Stimulated activated CD4-positive, alpha-beta T cell treated with anti-CD3 and anti-CD28 coated beads, TNF-alpha, amount 100 ng/mL, for 4 hours (primary cell): ENCODE measurements around the gene PCDHA1.
"Not testable (repeated sequence)": the region's sequence is repeated elsewhere in the genome, so short reads cannot be mapped to it uniquely, and the experiment has no call there.

Experiments used
- DNase-seq, 3 experiments: peaks; one replicate each; pipeline ENCODE4 v3.0.0-alpha.2; 2020; ENCODE audit warnings: low read depth in 3 of 3

Gene PCDHA1

DNA sequence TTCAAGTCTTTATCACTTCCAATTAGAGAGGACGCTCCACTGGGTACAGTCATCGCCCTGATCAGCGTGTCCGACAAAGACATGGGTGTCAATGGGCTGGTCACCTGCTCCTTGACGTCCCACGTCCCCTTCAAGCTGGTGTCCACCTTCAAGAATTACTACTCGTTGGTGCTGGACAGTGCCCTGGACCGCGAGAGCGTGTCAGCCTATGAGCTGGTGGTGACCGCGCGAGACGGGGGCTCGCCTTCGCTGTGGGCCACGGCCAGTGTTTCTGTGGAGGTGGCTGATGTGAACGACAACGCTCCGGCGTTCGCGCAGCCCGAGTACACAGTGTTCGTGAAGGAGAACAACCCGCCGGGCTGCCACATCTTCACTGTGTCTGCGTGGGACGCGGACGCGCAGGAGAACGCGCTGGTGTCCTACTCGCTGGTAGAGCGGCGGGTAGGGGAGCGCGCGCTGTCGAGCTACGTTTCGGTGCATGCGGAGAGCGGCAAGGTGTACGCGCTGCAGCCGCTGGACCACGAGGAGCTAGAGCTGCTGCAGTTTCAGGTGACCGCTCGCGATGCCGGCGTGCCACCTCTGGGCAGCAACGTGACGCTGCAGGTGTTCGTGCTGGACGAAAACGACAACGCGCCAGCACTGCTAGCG is 22.4 kb downstream of the PCDHA1 start:
- not testable (repeated sequence) for DNase-seq

DNA sequence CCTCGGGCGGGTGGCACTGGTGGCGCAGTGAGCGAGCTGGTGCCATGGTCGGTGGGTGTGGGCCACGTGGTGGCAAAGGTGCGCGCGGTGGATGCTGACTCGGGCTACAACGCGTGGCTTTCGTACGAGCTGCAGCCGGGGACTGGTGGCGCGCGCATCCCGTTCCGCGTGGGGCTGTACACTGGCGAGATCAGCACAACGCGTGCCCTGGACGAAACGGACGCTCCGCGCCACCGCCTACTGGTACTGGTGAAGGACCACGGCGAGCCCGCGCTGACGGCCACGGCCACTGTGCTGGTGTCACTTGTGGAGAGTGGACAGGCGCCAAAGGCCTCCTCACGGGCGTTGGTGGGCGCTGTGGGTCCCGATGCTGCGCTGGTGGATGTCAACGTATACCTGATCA is 22.9 kb downstream of the PCDHA1 start:
- DNase-seq = no peak

DNA sequence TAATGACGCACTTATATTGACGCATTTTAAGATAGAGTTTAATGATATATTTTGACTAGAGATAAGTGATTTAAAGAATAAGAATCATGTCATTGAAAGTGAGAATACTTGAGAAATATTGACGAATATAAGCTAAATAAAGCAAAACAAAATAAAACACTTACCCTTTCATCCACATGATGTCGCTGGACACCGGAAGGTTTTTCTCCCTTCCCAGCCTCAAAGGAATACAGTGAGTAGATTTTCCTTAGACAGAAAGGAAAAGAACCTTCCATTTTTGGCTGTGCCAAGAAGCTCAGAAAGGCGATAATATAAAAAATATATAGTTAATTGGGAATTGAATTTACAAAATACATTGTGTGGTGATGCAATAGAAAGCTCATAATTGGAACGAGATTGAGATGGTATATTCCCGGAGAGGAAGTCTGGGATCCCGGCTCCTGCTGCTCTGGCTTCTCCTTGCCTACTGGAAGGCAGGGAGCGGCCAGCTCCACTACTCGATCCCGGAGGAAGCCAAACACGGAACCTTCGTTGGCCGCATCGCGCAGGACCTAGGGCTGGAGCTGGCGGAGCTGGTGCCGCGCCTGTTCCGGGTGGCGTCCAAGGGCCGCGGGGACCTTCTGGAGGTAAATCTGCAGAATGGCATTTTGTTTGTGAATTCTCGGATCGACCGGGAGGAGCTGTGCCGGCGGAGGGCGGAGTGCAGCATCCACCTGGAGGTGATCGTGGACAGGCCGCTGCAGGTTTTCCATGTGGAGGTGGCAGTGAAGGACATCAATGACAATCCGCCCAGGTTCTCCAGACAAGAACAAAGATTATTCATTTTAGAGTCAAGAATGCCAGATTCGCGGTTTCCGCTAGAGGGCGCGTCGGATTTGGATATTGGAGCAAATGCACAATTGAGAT is 35.7 kb downstream of the PCDHA1 start, which contains the start of gene PCDHA5:
PCDHA5 (plus strand) TSS at position 239 of the 906 bp plus-strand sequence.
- no peak for DNase-seq

DNA sequence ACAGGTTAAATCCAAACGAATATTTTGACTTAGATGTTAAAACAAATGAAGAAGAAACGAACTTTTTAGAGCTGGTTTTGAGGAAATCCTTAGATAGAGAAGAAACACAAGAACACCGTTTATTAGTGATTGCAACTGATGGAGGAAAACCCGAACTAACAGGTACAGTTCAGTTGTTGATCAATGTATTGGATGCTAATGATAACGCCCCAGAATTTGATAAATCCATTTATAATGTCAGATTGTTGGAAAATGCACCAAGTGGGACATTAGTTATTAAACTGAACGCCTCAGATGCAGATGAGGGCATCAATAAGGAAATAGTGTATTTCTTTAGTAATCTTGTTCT is 36.3 kb downstream of the PCDHA1 start:
- DNase-seq = no peak

DNA sequence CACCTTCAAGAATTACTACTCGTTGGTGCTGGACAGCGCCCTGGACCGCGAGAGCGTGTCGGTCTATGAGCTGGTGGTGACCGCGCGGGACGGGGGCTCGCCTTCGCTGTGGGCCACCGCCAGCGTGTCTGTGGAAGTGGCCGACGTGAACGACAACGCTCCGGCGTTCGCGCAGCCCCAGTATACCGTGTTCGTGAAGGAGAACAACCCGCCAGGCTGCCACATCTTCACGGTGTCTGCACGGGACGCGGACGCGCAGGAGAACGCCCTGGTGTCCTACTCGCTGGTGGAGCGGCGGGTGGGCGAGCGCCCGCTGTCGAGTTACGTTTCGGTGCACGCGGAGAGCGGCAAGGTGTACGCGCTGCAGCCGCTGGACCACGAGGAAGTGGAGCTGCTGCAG is 37.0 kb downstream of the PCDHA1 start:
- DNase-seq = not testable (repeated sequence)

DNA sequence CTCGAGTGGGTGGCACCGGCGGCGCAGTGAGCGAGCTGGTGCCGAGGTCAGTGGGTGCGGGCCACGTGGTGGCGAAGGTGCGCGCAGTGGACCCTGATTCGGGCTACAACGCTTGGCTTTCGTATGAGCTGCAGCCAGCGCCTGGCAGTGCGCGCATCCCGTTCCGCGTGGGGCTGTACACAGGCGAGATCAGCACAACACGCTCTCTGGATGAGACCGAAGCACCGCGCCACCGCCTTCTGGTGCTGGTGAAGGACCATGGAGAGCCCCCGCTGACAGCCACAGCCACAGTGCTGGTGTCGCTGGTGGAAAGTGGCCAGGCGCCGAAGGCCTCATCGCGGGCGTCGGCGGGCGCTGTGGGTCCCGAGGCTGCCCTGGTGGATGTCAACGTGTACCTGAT is 37.5 kb downstream of the PCDHA1 start:
- DNase-seq = no peak

DNA sequence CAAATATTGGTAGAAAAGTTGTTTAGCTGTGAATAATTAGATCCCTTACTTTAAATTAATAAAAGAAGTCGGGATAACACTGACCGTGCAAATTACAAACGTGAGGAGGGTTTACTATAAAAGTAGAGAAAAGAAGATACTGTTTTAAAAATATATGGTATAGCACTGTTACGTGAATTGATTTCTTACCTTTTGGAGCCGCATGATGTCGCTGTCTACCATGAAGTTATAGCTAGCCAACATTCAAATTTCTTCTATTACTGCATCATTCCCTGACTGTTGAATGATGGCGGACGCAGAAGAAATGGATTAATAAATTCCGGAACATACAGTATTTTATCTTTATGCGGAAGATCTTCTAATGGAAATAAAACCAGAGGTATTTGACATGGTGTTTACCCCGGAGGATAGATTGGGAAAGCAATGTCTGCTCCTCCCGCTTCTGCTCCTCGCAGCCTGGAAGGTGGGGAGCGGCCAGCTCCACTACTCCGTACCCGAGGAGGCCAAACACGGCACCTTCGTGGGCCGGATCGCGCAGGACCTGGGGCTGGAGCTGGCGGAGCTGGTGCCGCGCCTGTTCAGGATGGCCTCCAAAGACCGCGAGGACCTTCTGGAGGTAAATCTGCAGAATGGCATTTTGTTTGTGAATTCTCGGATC is 41.9 kb downstream of the PCDHA1 start, which contains the start of gene PCDHA6:
PCDHA6 (plus strand) TSS at position 257 of the 658 bp plus-strand sequence; CDS start at position 389, 132 bp downstream.
- DNase-seq = no peak

DNA sequence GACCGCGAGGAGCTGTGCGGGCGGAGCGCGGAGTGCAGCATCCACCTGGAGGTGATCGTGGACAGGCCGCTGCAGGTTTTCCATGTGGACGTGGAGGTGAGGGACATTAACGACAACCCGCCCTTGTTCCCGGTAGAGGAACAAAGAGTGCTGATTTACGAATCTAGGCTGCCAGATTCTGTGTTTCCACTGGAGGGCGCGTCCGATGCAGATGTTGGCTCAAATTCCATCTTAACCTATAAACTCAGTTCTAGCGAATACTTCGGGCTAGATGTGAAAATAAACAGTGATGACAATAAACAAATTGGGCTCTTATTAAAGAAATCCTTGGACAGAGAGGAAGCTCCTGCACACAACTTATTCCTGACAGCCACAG is 42.4 kb downstream of the PCDHA1 start:
- DNase-seq = no peak

DNA sequence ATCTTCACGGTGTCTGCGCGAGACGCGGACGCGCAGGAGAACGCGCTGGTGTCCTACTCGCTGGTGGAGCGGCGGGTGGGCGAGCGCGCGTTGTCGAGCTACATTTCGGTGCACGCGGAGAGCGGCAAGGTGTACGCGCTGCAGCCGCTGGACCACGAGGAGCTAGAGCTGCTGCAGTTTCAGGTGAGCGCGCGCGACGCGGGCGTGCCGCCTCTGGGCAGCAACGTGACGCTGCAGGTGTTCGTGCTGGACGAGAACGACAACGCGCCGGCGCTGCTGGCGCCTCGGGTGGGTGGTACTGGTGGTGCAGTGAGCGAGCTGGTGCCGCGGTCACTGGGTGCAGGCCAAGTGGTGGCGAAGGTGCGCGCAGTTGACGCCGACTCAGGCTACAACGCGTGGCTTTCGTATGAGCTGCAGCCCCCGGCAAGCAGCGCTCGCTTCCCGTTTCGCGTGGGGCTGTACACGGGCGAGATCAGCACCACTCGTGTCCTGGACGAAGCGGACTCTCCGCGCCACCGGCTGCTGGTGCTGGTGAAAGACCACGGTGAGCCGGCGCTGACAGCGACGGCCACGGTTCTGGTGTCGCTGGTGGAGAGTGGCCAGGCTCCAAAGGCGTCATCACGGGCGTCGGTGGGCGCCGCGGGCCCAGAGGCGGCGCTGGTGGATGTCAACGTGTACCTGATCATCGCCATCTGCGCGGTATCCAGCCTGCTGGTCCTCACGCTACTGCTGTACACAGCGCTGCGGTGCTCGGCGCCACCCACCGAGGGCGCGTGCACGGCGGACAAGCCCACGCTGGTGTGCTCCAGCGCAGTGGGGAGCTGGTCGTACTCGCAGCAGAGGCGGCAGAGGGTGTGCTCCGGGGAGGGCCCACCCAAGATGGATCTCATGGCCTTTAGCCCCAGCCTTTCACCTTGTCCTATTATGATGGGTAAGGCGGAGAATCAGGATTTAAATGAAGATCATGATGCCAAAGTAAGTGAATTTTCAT is 43.9 kb downstream of the PCDHA1 start:
- not testable (repeated sequence) for DNase-seq

DNA sequence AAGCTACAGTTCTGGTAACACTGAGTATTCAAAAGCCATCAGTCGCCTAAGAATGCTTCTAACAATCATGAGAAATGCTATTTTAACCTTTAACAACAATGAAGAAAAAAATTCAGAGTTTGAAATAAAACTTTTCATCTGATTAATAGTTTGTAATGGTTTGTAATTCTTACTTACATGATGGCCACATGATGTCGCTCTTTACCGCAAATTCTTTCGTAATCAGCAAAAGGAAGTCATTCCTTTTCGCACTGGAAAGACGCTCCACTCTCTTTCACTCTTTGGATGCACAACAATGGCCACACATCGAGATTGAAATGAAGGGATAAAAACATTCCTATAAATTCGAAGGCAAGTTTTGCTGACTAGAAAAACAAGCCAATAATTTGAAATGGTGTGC is 48.1 kb downstream of the PCDHA1 start, which contains the start of gene PCDHA7:
PCDHA7 (plus strand) TSS at position 277 of the 400 bp plus-strand sequence; CDS start at position 392, 115 bp downstream.
- no peak for DNase-seq

DNA sequence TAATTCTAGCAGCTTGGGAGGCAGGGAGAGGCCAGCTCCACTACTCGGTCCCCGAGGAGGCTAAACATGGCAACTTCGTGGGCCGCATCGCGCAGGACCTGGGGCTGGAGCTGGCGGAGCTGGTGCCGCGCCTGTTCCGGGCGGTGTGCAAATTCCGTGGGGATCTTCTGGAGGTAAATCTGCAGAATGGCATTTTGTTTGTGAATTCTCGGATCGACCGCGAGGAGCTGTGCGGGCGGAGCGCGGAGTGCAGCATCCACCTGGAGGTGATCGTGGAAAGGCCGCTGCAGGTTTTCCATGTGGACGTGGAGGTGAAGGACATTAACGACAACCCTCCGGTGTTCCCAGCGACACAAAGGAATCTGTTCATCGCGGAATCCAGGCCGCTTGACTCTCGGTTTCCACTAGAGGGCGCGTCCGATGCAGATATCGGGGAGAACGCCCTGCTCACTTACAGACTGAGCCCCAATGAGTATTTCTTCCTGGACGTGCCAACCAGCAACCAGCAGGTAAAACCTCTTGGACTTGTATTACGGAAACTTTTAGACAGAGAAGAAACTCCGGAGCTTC is 48.6 kb downstream of the PCDHA1 start:
- DNase-seq = not testable (repeated sequence)

DNA sequence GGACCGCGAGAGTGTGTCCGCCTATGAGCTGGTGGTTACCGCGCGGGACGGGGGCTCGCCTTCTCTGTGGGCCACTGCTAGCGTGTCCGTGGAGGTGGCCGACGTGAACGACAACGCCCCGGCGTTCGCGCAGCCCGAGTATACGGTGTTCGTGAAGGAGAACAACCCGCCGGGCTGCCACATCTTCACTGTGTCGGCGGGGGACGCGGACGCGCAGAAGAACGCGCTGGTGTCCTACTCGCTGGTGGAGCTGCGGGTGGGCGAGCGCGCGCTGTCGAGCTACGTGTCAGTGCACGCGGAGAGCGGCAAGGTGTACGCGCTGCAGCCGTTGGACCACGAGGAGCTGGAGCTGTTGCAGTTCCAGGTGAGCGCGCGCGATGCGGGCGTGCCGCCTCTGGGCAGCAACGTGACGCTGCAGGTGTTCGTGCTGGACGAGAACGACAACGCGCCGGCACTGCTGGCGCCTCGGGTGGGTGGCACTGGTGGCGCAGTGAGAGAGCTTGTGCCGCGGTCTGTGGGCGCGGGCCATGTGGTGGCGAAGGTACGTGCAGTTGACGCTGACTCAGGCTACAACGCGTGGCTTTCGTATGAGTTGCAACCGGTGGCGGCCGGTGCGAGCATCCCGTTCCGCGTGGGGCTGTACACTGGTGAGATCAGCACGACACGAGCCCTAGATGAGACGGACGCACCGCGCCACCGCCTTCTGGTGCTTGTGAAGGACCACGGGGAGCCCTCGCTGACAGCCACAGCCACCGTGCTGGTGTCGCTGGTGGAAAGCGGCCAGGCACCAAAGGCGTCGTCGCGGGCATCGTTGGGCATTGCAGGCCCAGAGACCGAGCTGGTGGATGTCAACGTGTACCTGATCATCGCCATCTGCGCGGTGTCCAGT is 49.9 kb downstream of the PCDHA1 start:
- DNase-seq = no peak

DNA sequence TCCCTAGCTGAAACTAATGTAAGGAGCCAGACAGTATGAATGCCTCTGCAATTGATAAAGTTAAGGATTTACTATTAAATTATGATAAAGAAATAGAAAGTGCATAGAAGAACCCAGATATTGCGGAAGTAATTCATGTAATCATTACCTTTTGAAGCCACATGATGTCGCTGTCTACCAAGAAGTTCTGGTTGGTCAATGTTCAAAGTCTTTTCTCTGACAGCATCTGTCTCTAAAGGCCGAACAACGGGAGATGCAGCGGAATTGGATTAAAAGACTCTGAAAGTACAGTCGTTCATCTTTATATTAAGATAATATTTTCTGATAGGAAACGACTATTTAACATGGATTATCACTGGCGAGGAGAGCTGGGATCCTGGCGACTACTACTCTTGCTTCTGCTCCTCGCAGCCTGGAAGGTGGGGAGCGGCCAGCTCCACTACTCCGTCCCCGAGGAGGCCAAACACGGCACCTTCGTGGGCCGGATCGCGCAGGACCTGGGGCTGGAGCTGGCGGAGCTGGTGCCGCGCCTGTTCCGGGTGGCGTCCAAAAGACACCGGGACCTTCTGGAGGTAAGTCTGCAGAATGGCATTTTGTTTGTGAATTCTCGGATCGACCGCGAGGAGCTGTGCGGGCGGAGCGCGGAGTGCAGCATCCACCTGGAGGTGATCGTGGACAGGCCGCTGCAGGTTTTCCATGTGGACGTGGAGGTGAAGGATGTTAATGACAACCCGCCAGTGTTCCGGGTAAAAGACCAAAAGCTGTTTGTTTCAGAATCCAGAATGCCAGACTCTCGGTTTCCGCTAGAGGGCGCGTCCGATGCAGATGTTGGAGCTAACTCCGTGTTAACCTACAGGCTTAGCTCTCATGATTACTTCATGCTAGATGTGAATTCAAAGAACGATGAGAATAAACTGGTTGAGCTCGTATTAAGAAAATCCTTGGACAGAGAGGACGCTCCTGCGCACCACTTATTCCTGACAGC is 55.3 kb downstream of the PCDHA1 start, which contains the start of gene PCDHA8:
PCDHA8 (plus strand) TSS at position 210 of the 985 bp plus-strand sequence; CDS start at position 345, 135 bp downstream.
- no peak for DNase-seq

DNA sequence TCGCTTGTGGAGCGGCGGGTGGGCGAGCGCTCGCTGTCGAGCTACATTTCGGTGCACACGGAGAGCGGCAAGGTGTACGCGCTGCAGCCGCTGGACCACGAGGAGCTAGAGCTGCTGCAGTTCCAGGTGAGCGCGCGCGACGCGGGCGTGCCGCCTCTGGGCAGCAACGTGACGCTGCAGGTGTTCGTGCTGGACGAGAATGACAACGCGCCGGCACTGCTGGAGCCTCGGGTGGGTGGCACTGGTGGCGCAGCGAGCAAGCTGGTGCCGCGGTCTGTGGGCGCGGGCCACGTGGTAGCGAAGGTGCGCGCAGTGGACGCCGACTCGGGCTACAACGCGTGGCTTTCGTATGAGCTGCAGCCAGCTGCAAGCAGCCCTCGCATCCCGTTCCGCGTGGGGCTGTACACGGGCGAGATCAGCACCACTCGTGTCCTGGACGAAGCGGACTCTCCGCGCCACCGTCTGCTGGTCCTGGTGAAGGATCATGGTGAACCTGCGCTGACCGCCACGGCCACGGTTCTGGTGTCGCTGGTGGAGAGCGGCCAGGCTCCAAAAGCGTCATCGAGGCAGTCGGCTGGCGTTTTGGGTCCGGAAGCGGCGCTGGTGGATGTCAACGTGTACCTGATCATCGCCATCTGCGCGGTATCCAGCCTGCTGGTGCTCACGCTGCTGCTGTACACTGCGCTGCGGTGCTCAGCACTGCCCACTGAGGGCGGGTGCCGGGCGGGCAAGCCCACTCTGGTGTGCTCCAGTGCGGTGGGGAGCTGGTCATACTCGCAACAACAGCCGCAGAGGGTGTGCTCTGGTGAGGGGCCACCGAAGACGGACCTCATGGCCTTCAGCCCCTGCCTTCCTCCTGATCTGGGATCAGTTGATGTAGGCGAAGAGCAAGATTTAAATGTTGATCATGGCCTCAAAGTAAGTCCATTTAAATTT is 57.1 kb downstream of the PCDHA1 start:
- DNase-seq = no peak

DNA sequence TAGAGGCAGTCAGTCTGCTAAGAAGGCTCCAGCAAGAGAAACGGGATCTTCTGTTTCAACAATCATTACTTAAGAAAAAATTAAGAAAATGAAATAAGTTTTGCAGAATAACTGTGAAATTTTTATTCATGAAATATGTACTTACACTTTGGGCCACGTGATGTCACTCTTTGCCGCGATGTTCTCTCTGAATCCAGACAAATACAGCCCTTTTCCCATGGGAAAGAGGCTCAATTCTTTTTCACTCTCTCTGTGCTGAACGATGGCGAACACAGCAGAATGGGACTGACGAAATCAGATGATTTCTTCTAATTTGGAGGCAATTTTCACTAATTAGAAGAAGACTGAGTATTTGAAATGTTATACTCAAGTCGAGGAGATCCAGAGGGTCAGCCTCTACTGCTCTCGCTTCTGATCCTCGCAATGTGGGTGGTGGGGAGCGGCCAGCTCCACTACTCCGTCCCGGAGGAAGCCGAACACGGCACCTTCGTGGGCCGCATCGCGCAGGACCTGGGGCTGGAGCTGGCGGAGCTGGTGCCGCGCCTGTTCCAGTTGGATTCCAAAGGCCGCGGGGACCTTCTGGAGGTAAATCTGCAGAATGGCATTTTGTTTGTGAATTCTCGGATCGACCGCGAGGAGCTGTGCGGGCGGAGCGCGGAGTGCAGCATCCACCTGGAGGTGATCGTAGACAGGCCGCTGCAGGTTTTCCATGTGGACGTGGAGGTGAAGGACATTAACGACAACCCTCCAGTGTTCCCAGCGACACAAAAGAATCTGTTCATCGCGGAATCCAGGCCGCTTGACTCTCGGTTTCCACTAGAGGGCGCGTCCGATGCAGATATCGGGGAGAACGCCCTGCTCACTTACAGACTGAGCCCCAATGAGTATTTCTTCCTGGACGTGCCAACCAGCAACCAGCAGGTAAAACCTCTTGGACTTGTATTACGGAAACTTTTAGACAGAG is 62.5 kb downstream of the PCDHA1 start, which contains the start of gene PCDHA9:
PCDHA9 (plus strand) TSS at position 244 of the 964 bp plus-strand sequence; CDS start at position 358, 114 bp downstream.
- not testable (repeated sequence) for DNase-seq
